ENCODE measurements around the gene GRID1. TPM values are rescaled to one million over a fixed set of nuclear protein-coding genes. Genes with fewer than 3 reads are reported as not detected.

The GRID1 gene
- total RNA-seq, 1 experiment from 2014 or later: not detected

GRCh38 chr10:86169066-86169465 lies 197.5 kb downstream of the GRID1 start:
- Histone ChIP-seq H3K9me3 (ENCODE audit: insufficient read depth, low read depth) (no peaks in the 10 kb centered on the region), H3K79me2 (ENCODE audit: low read depth) (no peaks in the 10 kb centered on the region), H3K27me3 (ENCODE audit: insufficient read depth, low read depth) (no peaks in the 10 kb centered on the region), H3K9me2 (ENCODE audit: insufficient read depth) (no peaks in the 10 kb centered on the region), H3K27ac (no peak overlapping the region), H3F3A (ENCODE audit: insufficient read depth, low read depth) (no peaks in the 10 kb centered on the region), H4K20me1 (ENCODE audit: insufficient read depth) (no peaks in the 10 kb centered on the region), H3K4me2 (no peak overlapping the region), H3K4me1 (replicated peaks; ENCODE audit: insufficient read depth) (no peaks in the 10 kb centered on the region), H3K4me3 (no peak overlapping the region), H2AFZ (no peak overlapping the region), H3K36me3 (ENCODE audit: low read depth) (no peaks in the 10 kb centered on the region)
- no TSS peak for BruUV-seq (replicated peaks)
- CTCF ChIA-PET: interaction anchor here (0.5 kb wide), 1 partner anchor 293 kb away, joined by 5 read pairs; no protein-coding TSS in a partner anchor
- TF ChIP-seq EZH2 (IDR thresholded peaks at IDR 0.05; ENCODE audit: low read depth) (no peak), CTCF (conservative IDR thresholded peaks at IDR 0.05) (no peak)
- intact Hi-C loops (cut with micrococcal nuclease; ENCODE audit: unreplicated experiment): loop anchor here (10.0 kb wide), 1 partner anchor 1914 kb away; no protein-coding TSS in a partner anchor
- no peak for DNase-seq
- POLR2A ChIA-PET (ENCODE audit: unreplicated experiment): no interaction called here

GRCh38 chr10:86168256-86168655 lies 198.3 kb downstream of the GRID1 start:
- no TSS peak for BruUV-seq (replicated peaks)
- Histone ChIP-seq H3F3A (ENCODE audit: insufficient read depth, low read depth) (no peaks in the 10 kb centered on the region), H3K4me1 (replicated peaks; ENCODE audit: insufficient read depth) (no peaks in the 10 kb centered on the region), H3K36me3 (ENCODE audit: low read depth) (no peaks in the 10 kb centered on the region), H3K9me3 (ENCODE audit: insufficient read depth, low read depth) (no peaks in the 10 kb centered on the region), H3K27ac (no peak overlapping the region), H4K20me1 (ENCODE audit: insufficient read depth) (no peaks in the 10 kb centered on the region), H3K27me3 (ENCODE audit: insufficient read depth, low read depth) (no peaks in the 10 kb centered on the region), H2AFZ (no peak overlapping the region), H3K4me2 (no peak overlapping the region), H3K9me2 (ENCODE audit: insufficient read depth) (no peaks in the 10 kb centered on the region), H3K79me2 (ENCODE audit: low read depth) (no peaks in the 10 kb centered on the region), H3K4me3 (no peak overlapping the region)
- intact Hi-C loops (cut with micrococcal nuclease; ENCODE audit: unreplicated experiment): loop anchor here (10.0 kb wide), 1 partner anchor 1913 kb away; no protein-coding TSS in a partner anchor
- ChIA-PET CTCF (no interaction called here), POLR2A (ENCODE audit: unreplicated experiment) (no interaction called here)
- TF ChIP-seq CTCF (conservative IDR thresholded peaks at IDR 0.05): no peak
- TF ChIP-seq EZH2 (IDR thresholded peaks at IDR 0.05; ENCODE audit: low read depth): no peak
- no peak for DNase-seq

- BruUV-seq (replicated peaks): no TSS peak
- Histone ChIP-seq H4K20me1 (ENCODE audit: insufficient read depth) (no peaks in the 10 kb centered on the region), H3K36me3 (ENCODE audit: low read depth) (no peaks in the 10 kb centered on the region), H3F3A (ENCODE audit: insufficient read depth, low read depth) (no peaks in the 10 kb centered on the region), H3K9me2 (ENCODE audit: insufficient read depth) (no peaks in the 10 kb centered on the region), H3K9me3 (ENCODE audit: insufficient read depth, low read depth) (no peaks in the 10 kb centered on the region), H3K4me1 (replicated peaks; ENCODE audit: insufficient read depth) (no peaks in the 10 kb centered on the region), H3K79me2 (ENCODE audit: low read depth) (no peaks in the 10 kb centered on the region), H3K27ac (no peak overlapping the region), H3K4me3 (no peak overlapping the region), H3K27me3 (ENCODE audit: insufficient read depth, low read depth) (no peaks in the 10 kb centered on the region), H2AFZ (no peak overlapping the region), H3K4me2 (no peak overlapping the region)
- no peak for DNase-seq
- ChIA-PET POLR2A (ENCODE audit: unreplicated experiment) (no interaction called here), CTCF (no interaction called here)
- intact Hi-C loops (cut with micrococcal nuclease; ENCODE audit: unreplicated experiment): loop anchor here (10.0 kb wide), 1 partner anchor 1913 kb away; no protein-coding TSS in a partner anchor
- TF ChIP-seq CTCF (conservative IDR thresholded peaks at IDR 0.05) (no peak), EZH2 (IDR thresholded peaks at IDR 0.05; ENCODE audit: low read depth) (no peak)
Measured at GRCh38 chr10:86167762-86168128, 198.8 kb downstream of the GRID1 start.
